NCI-H526 treated with DMSO at 0.1 percent for 48 hours (cell line): ENCODE measurements around the gene FAM219B.
"Not testable (repeated sequence)": the region's sequence is repeated elsewhere in the genome, so short reads cannot be mapped to it uniquely, and the experiment has no call there.

ENCODE experiments used
- DNase-seq: peaks from one replicate; lab custom pipeline; 2025; lab: John Stamatoyannopoulos, UW

FAM219B gene

DNA sequence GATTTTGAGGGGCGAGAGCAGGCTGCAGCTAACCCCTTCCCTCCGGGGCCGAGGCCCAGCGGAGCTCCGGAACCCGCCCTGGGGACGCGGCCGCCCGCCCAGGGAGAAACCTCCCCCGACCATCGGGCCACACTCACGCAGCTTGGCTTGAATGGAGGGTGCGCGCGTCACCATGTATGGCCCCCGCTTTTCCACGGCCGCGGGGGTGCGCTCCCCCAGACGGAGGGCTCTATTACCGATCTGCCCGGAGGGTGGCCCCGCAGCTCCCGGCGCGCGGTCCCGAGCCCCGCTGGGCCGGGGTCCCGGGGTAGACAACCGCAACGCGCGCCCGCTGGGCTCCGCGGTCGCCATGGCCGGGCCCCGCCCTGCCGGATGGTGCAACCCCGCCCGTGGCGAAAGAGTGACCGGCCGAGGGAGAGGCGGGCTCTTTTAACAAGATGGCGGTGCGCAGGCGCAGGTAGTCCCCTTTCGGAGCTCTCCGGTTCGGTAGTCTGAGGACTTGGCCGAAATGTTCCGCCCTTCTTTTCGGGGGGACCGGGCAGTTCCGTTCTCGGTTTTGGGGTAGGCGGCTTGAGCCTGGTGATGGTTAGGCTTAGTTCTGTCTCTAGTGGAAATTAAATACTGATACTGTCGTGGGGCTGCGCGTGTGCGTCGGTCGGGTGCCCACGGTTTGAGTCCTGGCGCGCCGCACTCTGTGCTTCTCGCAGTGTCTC, at the start of gene FAM219B:
Gene FAM219B, minus strand, starts transcription at position 402 of the 713 bp plus-strand sequence. Its CDS starts 51 bp downstream, at position 351.
- peak; percentile 64 for DNase-seq

DNA sequence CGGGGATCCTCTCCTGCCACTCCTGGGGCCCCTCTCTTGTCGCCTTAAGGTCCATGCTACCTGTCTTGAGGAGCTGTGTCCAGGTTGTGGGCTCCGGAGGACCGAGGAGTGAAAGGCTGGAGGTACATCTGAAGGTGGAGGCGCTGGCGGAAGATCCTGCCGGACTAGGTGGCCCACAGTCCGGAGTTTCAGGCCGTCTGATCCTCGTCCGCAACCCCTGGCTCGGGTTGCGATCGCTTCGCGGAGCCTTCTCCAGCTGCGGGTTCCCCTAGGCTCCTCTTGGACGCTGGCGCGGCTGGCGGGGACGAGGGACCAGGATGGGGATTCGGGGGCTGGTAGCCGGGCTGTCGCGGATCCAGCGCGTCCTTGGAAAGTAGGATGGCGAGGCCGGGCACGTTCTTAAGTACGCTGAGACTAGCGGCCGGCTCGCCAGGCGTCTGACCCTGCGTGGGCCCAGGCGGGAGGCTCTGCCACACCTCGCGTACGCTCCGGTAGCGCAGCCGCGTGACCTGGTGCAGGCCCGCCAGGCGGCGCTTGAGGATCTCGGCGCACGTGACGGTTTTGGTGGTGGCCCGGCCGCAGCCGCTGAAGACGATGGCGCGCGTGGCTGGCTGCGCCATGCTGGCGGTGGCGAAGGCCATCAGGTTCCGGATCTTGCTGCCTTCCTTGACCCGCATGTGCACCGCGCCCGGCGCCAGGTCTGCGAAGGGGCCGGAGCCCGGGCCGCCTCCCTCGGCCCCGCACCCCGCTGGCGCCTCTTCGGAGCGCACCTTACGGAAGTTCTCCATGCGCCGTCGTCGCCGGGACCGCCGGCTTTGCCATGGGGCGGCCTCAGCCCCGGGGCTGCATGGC, 49.4 kb upstream of the FAM219B start:
- peak; percentile 70 for DNase-seq

GRCh38 chr15:74955017-74955416, 48.4 kb upstream of the FAM219B start:
- DNase-seq = no peak

DNA sequence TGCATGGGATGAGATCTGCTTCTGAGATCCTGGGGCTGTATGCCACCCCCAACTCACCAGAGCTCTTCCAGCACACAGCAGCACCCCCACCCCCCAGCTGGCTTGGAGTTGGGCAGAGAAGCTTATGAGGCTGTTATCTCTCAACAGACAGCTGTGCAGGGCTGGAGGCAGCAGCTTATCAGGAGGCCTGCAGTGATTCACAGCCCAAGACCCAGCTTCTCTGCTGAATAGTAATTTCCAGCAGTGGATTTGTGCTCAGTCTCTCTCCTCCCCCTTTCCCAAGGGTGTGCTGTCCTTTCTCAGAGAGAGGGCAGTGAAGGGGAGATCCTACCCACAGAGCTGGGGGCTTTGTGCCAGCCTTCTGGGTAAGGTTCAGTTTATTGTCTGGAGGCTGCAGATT, 47.9 kb upstream of the FAM219B start:
- DNase-seq = no peak

DNA sequence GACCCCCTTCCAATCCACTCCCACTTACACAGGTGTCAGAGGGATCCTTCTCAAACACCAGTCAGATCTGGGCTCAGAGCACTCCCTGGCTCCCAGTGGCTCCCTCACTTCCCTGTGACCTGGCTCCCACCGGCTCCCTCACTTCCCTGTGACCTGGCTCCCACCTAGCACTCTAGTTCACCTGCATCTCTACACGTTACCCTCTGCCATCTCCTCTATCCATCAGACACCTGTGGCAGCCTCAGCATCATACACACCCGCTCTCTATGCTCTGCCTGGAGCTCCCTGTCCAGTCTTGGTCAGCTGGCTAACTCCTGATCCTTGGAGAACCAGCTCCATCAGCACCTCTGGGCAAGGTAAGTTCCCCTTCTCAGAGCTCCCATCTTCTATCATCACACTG, 44.4 kb upstream of the FAM219B start:
- no peak for DNase-seq

GRCh38 chr15:74950078-74950908, 43.6 kb upstream of the FAM219B start:
- peak; percentile 29 for DNase-seq

- peak; percentile 92 for DNase-seq
These were observed 31.1 kb upstream of the FAM219B start, which contains the start of gene COX5A for GRCh38 chr15:74937590-74938371. TSS of gene COX5A (minus strand) at chr15:74938073. CDS start at chr15:74938014, 59 bp downstream.

DNA sequence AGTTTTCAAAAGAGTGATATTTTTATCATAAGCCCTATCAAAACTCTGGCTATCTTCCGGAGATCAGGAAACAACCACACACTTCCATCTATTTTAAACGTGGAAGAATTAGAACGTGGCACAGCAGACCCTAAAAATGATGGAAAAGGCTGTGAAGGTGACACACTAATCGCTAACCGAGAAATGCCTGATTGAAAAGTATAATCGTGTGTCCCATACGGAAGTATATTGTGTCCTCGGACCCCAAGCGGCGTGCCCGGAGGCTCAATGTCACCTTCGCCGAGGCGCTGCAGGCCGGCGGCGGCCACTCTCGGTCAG, 30.6 kb upstream of the FAM219B start:
- DNase-seq = peak; percentile 19

- DNase-seq = not testable (repeated sequence)
These were observed 28.5 kb upstream of the FAM219B start for GRCh38 chr15:74935193-74935592.

DNA sequence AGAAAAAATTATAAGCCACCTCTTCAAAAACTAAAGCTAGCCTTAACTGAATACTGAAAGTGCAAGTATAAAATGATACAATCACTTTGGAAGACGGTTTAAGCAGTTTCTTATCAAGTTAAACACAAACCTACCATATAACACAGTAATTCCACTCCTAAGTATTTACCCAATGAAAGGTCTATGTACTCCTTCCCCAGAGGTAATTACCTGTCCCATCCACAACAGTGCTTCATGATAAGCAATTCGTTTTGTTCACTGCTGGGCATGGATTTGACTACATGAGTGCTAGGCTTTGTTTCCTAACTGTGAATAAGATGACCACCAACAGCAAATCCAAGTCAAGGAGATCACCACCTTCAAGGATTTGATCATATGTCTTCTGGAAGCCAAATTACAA, 26.9 kb upstream of the FAM219B start:
- no peak for DNase-seq

- no peak for DNase-seq
These were observed 22.1 kb upstream of the FAM219B start for GRCh38 chr15:74928771-74929198.

GRCh38 chr15:74924525-74924924, 17.9 kb upstream of the FAM219B start:
- DNase-seq = no peak

- DNase-seq = no peak
These were observed 13.8 kb upstream of the FAM219B start for GRCh38 chr15:74920456-74920855.

DNA sequence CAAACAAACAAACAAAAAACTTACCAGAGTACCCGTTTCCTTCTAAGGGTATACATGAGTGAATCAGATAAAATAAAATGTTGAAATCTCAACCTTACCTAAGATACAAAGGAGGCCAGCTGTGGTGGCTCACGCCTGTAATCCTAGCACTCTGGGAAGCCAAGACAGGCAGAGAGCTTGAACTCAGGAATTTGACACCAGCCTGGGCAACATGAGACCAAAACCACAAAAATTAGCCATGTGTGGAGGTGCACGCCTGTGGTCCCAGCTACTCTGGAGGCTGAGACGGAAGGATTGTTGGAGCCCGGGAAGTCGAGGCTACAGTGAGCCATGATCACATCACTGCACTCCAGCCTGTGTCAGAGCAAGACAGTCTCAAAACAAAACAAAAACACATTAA, 11.0 kb upstream of the FAM219B start:
- DNase-seq = no peak

DNA sequence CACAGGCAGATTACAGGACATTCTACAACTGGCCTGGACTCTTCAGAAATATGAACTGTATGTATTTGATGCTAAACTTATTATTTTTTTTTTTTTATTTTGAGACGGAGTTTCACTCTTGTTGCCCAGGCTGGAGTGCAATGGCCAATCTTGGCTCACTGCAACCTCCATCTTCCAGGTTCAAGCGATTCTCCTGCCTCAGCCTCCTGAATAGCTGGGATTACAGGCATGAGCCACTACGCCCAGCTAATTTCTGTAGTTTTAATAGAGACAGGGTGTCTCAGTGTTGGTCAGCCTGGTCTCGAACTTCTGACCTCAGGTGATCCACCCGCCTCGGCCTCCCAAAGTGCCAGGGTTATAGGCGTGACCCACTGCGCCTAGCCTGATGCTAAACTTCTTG, 7.1 kb upstream of the FAM219B start:
- DNase-seq = not testable (repeated sequence)

GRCh38 chr15:74913041-74913440, 6.4 kb upstream of the FAM219B start:
- DNase-seq = no peak

DNA sequence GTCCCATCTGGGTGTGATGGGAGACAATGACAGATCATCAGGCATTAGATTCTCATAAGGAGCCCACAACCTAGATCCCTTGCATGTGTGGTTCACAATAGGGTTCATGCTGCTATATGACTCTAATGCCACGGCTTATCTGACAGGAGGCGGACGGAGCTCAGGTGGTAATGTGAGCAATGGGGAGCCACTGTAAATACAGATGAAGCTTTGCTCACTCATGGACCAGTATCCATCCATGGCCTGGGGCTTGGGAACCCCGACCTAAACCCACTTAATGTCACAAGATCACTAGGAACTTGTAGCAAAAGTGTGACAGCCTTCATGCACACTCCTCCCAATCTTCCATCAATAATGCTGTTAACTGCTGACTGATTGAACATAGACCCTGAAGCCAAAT, 2.0 kb upstream of the FAM219B start:
- no peak for DNase-seq

DNA sequence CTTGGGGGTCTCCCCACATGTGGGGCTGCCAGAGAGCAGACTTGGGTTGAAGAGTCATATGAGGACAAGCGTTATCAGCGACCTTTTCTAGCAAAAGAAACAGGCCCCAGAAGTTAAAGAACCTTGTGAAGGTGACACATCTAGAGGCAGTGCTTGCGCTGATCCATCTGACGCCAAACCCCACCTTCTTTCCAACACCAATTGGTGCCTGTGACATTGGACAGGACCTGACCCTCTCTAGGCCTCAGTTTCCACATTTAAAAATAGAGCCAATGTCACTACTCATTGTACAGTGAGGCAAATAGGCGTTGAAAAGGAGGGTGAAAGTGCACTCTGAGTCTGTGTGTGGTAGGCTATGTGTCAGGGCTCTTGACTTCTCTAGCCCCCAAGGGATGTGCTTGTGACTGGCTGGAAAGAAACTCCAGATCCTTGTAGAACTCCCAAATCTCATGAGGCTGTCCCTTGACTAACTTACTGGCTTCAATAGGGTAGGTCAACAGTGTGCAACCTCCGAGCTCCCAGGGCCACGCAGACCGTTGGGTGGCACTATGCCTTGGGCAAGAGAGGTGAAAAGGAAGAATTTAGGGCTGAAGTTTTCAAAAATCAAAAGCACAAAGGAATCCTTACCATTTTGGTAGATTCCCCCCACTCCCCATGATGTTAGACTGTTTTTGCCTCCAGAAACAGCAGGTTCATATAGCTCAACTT, 666 bp upstream of the FAM219B start:
- no peak for DNase-seq

DNA sequence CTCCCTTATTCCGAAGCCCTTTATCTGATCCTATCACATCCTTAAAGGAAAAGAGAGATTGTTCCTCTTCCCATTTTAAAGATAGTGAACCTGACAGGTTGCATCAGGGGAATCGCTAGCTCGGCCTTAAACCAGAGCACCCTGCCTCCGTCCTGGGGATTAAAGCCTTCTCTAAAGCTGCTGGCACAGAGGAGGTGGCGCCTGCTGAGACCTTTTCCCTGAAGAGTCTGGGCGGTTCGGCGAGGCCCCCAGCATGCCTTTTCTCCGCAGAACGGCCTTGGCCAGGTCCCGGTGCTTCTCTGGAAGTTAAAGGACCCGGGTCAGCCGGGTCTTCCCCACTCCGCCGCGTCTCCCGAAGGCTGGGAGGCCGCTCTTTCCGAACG, 593 bp downstream of the FAM219B start:
- DNase-seq = peak; percentile 23

DNA sequence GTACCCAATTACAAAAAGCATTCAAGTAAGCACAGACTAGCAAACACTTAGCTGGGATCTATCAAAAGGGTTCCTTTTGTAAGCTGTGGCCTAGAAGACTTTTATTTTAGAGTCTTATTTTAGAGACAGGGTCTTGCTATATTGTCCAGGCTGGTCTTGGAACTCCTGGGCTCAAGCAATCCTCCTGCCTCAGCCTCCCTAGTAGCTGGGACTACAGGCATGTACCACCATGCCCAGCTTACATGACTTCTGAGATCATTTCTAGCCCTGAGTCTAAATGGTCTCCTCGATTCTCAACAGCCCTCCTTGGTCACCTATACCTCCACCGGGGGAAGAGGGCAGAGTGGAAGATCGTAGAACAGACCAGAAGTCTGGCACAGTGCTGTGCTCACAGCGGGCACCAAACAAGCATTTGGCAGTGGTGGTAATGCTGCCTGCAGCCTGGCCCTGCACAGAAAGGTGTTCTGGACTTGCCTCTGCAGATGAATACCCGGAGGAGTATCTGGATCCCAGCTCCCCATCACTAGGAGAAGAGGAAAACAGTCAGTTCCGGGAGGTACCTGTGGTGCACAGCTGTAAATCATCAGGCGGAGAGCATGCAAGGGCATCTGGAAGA, 2.4 kb downstream of the FAM219B start:
- DNase-seq = no peak

- no peak for DNase-seq
These were observed 3.0 kb downstream of the FAM219B start for GRCh38 chr15:74903676-74904075.
